ENCODE data around the gene HDHD5. TPM values are rescaled to one million over a fixed set of nuclear protein-coding genes. Genes with fewer than 3 reads are reported as not detected.

The HDHD5 gene
- total RNA-seq, 1 donor from 2014 or later, result 50.8 TPM

DNA sequence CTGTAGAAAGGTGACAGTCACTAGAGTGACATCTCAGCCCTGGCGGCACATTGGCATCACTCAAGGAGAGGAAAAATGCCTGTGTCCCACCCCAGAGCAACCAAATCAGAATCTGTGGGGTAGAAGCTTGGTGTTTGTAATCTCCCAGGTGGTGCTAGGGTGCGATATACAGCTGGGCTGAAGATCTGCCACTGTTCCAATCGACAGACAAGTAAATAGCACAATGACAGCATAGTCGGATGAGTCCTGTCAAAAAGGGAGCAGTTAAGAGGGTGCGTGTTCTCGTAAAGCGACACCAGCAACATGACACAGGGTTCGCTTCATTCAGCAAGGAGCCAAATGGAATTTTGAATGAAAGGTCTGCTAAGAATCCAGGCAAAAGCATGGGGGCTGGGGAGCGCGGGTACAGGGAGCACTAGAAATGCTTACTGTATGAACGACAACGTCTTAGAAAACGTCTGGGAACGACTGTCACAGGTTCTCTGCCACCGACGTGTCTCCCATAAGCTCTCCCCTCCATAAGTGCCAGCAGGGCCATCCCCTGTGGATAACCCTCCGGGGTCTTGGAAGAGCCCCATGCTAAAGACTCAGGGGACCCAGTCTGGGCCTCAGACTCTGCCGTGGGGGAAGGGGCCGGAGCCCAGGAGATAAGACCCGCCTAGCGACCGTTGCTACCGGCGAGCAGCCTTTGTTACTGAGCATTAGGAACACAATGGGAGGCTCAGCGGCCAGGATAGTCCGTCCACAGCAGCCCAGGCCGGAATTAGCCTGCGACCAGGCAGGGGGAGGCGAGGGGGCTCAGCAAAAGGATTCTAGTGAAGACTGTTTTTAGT, 39.3 kb upstream of the HDHD5 start:
- no peaks in the 10 kb centered on the region for H3K9me3 Mint-ChIP-seq
- peaks cover 54% of the 10 kb centered on the region for H3K4me1 Mint-ChIP-seq
- H3K27ac Mint-ChIP-seq (ENCODE audit: unreplicated experiment), result peak overlapping the region; percentile 100
- TF ChIP-seq, protein P1, sequence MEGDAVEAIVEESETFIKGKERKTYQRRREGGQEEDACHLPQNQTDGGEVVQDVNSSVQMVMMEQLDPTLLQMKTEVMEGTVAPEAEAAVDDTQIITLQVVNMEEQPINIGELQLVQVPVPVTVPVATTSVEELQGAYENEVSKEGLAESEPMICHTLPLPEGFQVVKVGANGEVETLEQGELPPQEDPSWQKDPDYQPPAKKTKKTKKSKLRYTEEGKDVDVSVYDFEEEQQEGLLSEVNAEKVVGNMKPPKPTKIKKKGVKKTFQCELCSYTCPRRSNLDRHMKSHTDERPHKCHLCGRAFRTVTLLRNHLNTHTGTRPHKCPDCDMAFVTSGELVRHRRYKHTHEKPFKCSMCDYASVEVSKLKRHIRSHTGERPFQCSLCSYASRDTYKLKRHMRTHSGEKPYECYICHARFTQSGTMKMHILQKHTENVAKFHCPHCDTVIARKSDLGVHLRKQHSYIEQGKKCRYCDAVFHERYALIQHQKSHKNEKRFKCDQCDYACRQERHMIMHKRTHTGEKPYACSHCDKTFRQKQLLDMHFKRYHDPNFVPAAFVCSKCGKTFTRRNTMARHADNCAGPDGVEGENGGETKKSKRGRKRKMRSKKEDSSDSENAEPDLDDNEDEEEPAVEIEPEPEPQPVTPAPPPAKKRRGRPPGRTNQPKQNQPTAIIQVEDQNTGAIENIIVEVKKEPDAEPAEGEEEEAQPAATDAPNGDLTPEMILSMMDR (conservative IDR thresholded peaks at IDR 0.05), result no peak
- no peaks in the 10 kb centered on the region for H3K36me3 Mint-ChIP-seq (ENCODE audit: low read depth)
- peak; percentile 66 for DNase-seq (ENCODE audit: low read depth, low spot score)
- no peaks in the 10 kb centered on the region for H3K27me3 Mint-ChIP-seq (ENCODE audit: low read depth)
- H3K4me3 Mint-ChIP-seq, result peak overlapping the region; percentile 90

DNA sequence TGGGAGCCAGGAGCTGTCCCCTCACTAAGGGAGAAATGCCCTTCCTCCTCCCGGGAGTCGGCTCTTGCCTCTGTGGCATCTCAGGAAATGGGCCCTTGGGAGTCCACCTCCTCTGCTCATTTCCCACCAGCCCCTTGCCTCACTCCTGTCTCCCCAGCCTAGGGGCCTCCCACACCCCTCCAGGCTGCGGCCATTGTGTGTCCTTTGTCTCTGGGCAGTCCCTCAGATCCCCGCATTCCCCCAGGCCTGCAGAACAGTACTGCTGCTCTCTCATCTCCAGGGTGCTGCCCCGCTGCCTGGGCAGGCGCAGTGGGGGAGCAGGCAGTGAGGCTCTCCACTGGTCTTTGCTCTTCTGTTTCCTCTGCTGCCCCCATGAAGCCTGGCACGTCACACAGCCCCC, 35.1 kb upstream of the HDHD5 start:
- TF ChIP-seq, protein P1 (conservative IDR thresholded peaks at IDR 0.05), result no peak
- Mint-ChIP-seq H3K4me1 (peaks cover 33% of the 10 kb centered on the region), H3K27me3 (ENCODE audit: low read depth) (no peaks in the 10 kb centered on the region), H3K4me3 (no peak overlapping the region), H3K9me3 (no peaks in the 10 kb centered on the region), H3K36me3 (ENCODE audit: low read depth) (no peaks in the 10 kb centered on the region), H3K27ac (ENCODE audit: unreplicated experiment) (peak overlapping the region; percentile 95)
- no peak for DNase-seq (ENCODE audit: low read depth, low spot score)

DNA sequence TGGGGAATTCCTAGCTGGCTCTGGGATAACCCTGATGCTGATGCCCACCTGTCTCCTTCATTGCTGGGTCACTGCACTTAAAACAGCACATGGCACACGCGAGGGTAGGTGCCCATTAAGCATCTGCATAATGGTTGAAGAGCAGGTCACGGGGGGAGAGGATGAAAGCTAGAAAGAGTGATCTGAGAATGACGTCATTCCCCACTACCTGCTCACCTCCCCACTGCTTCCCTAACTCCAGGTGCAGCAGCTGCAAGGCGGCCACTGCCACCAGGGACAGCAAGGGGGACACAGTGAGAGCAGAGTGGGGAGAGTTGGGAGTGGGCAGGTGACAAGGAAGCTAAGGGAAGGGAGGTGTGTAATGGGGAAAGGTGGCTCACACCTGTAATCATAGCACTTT, 33.1 kb upstream of the HDHD5 start:
- Mint-ChIP-seq H3K4me3 (no peak overlapping the region), H3K36me3 (ENCODE audit: low read depth) (no peaks in the 10 kb centered on the region), H3K9me3 (no peaks in the 10 kb centered on the region), H3K27ac (ENCODE audit: unreplicated experiment) (peak overlapping the region; percentile 81), H3K4me1 (peaks cover 20% of the 10 kb centered on the region), H3K27me3 (ENCODE audit: low read depth) (no peaks in the 10 kb centered on the region)
- DNase-seq (ENCODE audit: low read depth, low spot score), result no peak
- TF ChIP-seq, protein P1 (conservative IDR thresholded peaks at IDR 0.05), result no peak

DNA sequence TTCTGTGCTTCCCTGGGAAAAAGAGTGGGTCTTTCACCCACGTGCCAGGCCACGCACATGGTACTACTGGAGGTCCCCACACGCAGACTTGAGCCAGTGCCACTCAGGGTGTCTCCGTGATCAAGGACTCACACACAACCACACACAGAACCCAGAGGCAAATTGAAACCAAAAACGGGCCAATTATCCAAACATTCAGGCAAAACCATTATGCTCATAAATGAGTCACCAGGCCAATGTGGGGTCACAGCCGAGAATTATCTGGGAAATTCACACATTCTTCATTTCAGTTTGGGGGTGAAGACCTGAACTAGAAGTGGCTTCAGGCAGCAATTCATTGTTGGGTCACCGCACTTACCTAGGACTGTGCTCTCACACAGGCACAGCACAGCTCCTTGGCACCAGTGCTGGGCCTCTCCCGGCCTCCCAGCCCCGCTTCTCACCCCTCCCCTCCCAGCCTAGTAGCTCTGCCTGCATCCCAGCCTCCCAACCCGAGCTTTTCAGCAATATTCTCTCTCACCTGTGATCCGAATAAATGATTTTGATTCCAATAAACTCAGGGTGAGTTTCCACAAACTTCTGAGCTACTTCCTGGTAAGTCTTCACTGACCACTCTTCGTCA, 32.2 kb upstream of the HDHD5 start:
- H3K4me3 Mint-ChIP-seq, result no peak overlapping the region
- H3K9me3 Mint-ChIP-seq, result no peaks in the 10 kb centered on the region
- no peak for DNase-seq (ENCODE audit: low read depth, low spot score)
- no peaks in the 10 kb centered on the region for H3K27me3 Mint-ChIP-seq (ENCODE audit: low read depth)
- TF ChIP-seq, protein P1 (conservative IDR thresholded peaks at IDR 0.05), result no peak
- peaks cover 16% of the 10 kb centered on the region for H3K4me1 Mint-ChIP-seq
- H3K36me3 Mint-ChIP-seq (ENCODE audit: low read depth), result no peaks in the 10 kb centered on the region
- no peak overlapping the region for H3K27ac Mint-ChIP-seq (ENCODE audit: unreplicated experiment)

DNA sequence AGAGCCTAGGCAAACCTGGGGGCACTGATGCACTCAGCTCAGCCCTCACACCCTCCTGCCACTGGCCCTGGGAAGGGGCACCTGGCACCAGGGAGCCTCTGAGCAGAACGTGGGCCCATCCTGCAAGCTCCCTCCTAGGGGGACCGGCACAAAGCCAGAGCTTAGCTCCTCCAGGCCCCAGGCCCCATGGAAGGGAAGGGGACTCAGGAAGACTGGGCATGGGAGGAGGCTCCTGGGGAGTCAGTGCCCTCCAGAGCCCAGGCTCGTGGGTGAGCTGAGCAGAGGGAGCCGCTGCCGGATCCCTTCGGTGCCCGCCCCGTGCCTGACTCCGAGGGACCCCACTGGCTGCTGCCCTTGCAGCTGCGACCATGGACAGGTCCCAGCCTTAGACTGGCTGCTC, 31.6 kb upstream of the HDHD5 start:
- Mint-ChIP-seq H3K4me3 (no peak overlapping the region), H3K36me3 (ENCODE audit: low read depth) (no peaks in the 10 kb centered on the region), H3K27ac (ENCODE audit: unreplicated experiment) (no peak overlapping the region), H3K27me3 (ENCODE audit: low read depth) (no peaks in the 10 kb centered on the region), H3K9me3 (no peaks in the 10 kb centered on the region), H3K4me1 (peaks cover 16% of the 10 kb centered on the region)
- no peak for DNase-seq (ENCODE audit: low read depth, low spot score)
- TF ChIP-seq, protein P1 (conservative IDR thresholded peaks at IDR 0.05), result no peak
